Urinary bladder (tissue), 4 donors: ENCODE measurements around the gene FNDC3A. TPM values are rescaled to one million over a fixed set of nuclear protein-coding genes. Genes with fewer than 3 reads are reported as not detected.

Source experiments
- DNase-seq: peaks from one replicate; pipeline ENCODE4 v3.0.0-alpha.2; 2015; ENCODE audit errors: extremely low spot score
- H3K27ac ChIP-seq: one replicate; pipeline ENCODE4 v1.5.1; 2013; ENCODE audit warnings: low read depth, mild to moderate bottlenecking, moderate library complexity
- H3K36me3 ChIP-seq: one replicate; pipeline ENCODE4 v1.6.1; 2013; ENCODE audit warnings: mild to moderate bottlenecking, moderate library complexity; ENCODE audit not compliant: insufficient read depth
- H3K4me1 ChIP-seq: one replicate; pipeline ENCODE4 v1.6.1; 2013; ENCODE audit warnings: mild to moderate bottlenecking, moderate library complexity; ENCODE audit not compliant: insufficient read depth
- H3K4me3 ChIP-seq: one replicate; pipeline ENCODE4 v1.5.1; 2013; ENCODE audit warnings: low read depth, low read length
- WGBS: extraction: QIAGEN DNeasy Blood & Tissue Kit; methylation state at CpG from one replicate; pipeline ENCODE4 v1.1.7; 2013; 5-methylcytosine and 5-hydroxymethylcytosine counted together
- polyA plus RNA-seq: library from polyadenylated mRNA; stranded (reverse); fragments of 200-250 nt; gene quantifications from one replicate; pipeline ENCODE4 v1.2.3, GENCODE V29; 2013
- total RNA-seq: library from RNA; depleted of rRNA; stranded (reverse); fragments of >200 nt; gene quantifications from one replicate; pipeline ENCODE4 v1.2.3, GENCODE V29; 2014
- donor health status: healthy with polysubstance abuse.
- donor health status: healthy.

FNDC3A gene
- total and polyA plus RNA-seq, 2 donors = 25.4 to 109 TPM

- Histone ChIP-seq H3K27ac (no peak within 1 kb of the TSS), H3K36me3 (no peaks in the 10 kb centered on the region), H3K4me3 (peak within 1 kb of the TSS; percentile 42), H3K4me1 (no peaks in the 10 kb centered on the region)
- WGBS = 1% methylated on average over 111 of the region's 111 CpGs
- DNase-seq = no peak
These were observed 244.5 kb downstream of the FNDC3A start, which contains the start of gene MLNR for GRCh38 chr13:49220036-49220855. MLNR (plus strand) TSS chr13:49220338; CDS start chr13:49220338, 0 bp downstream.

DNA sequence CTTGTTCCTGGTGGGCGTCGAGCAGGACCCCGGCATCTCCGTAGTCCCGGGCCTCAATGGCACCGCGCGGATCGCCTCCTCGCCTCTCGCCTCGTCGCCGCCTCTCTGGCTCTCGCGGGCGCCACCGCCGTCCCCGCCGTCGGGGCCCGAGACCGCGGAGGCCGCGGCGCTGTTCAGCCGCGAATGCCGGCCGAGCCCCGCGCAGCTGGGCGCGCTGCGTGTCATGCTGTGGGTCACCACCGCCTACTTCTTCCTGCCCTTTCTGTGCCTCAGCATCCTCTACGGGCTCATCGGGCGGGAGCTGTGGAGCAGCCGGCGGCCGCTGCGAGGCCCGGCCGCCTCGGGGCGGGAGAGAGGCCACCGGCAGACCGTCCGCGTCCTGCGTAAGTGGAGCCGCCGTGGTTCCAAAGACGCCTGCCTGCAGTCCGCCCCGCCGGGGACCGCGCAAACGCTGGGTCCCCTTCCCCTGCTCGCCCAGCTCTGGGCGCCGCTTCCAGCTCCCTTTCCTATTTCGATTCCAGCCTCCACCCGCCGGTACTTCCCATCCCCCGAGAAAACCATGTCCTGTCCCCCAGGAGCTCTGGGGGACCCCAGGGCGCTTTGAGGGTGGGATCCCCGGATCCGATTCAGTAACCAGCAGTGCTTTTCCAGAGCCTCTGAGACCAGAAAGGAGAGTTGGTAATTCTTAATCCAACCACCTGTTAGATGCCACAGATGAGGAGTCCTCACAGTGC, 245.3 kb downstream of the FNDC3A start:
- Histone ChIP-seq H3K4me3 (peak overlapping the region; percentile 42), H3K27ac (no peak overlapping the region), H3K36me3 (no peaks in the 10 kb centered on the region), H3K4me1 (no peaks in the 10 kb centered on the region)
- WGBS = 3% methylated on average over 73 of the region's 73 CpGs
- DNase-seq = no peak

- no peak overlapping the region for H3K4me3 ChIP-seq
- WGBS = 48% methylated on average over 4 of the region's 4 CpGs
- no peak overlapping the region for H3K27ac ChIP-seq
- no peak for DNase-seq
- H3K36me3 ChIP-seq = no peaks in the 10 kb centered on the region
- no peaks in the 10 kb centered on the region for H3K4me1 ChIP-seq
These were observed 245.9 kb downstream of the FNDC3A start for GRCh38 chr13:49221590-49221965.

GRCh38 chr13:49225223-49226042, 249.7 kb downstream of the FNDC3A start:
- no peak for DNase-seq
- WGBS = 59% methylated on average over 5 of the region's 5 CpGs
- H3K4me3 ChIP-seq = no peak overlapping the region

DNA sequence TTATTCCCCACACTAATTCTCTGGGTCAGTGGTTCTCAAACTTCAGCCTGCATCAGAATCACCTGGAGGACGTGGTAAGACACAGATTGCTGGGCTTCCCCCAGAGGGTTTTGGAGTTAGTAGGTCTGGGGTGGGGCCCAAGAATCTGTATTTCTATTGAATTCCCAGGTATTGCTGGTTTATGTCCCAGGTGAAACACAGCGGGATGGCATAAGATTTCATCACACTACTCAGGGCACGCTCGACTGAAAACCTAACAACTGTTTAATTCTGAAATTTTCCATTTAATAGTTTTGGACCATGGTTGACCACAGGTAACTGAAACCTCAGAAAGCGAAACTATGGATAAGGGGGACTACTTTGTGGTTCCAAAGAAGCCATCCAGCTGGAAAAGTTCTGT, 250.9 kb downstream of the FNDC3A start:
- DNase-seq = no peak
- WGBS = 88% methylated on average over 5 of the region's 5 CpGs
- H3K4me1 ChIP-seq = no peaks in the 10 kb centered on the region
- H3K4me3 ChIP-seq = no peak overlapping the region
- no peaks in the 10 kb centered on the region for H3K36me3 ChIP-seq
- no peak overlapping the region for H3K27ac ChIP-seq

More at GRCh38 chr13:49225223-49226042, 249.7 kb downstream of the FNDC3A start:
- Histone ChIP-seq H3K27ac (no peak overlapping the region), H3K4me1 (no peaks in the 10 kb centered on the region), H3K36me3 (no peaks in the 10 kb centered on the region)

DNA sequence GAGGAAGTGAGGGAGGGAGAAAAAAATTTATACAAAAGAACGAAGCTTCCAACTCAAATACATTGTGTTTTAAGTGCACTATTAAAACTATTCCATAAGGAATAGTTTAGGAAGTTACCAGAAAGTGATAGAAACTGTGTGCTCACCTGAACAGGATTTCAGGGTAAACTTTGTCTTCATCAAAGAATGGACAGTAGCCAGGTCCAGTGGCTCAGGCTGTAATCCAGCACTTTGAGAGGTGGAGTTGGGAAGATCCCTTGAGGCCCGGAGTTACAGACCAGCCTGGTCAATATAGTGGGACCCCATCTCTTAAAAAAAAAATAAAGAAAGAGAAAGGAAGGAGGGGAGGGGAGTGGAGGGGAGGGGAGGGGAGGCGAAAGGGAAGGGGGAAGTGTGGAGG, 259.0 kb downstream of the FNDC3A start:
- WGBS = 85% methylated on average over 3 of the region's 3 CpGs
- no peak for DNase-seq
- no peaks in the 10 kb centered on the region for H3K36me3 ChIP-seq
- no peaks in the 10 kb centered on the region for H3K4me1 ChIP-seq
- no peak overlapping the region for H3K27ac ChIP-seq
- no peak overlapping the region for H3K4me3 ChIP-seq

GRCh38 chr13:49235856-49236431, 260.2 kb downstream of the FNDC3A start:
- Histone ChIP-seq H3K4me3 (no peak overlapping the region), H3K36me3 (no peaks in the 10 kb centered on the region), H3K4me1 (no peaks in the 10 kb centered on the region), H3K27ac (no peak overlapping the region)
- 83% methylated on average over 6 of the region's 6 CpGs for WGBS
- no peak for DNase-seq

GRCh38 chr13:49238621-49239020, 262.9 kb downstream of the FNDC3A start:
- no peak for DNase-seq
- 96% methylated on average over 2 of the region's 2 CpGs for WGBS
- H3K4me1 ChIP-seq = no peaks in the 10 kb centered on the region
- H3K4me3 ChIP-seq = no peak overlapping the region
- no peak overlapping the region for H3K27ac ChIP-seq
- no peaks in the 10 kb centered on the region for H3K36me3 ChIP-seq

DNA sequence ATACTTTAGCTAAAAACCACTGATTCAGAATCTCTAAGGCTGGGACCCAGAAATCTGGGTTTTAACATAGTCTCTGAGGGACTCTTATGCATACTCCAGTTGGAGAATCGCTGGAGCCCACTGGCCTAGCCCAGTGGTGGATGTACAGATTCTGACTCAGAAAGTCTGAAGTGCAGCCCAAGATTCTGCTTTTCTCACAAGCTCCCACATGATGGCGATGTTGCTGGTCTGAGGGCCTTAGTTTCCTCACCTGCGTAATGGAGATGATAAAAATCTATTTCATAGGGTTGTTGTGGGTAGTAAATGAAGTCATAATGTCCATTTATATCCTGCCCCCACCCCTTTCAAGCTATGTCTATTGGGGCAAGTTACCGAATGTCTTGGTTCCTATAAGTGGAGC, 264.3 kb downstream of the FNDC3A start:
- no peaks in the 10 kb centered on the region for H3K4me1 ChIP-seq
- H3K27ac ChIP-seq = no peak overlapping the region
- no peak for DNase-seq
- no peak overlapping the region for H3K4me3 ChIP-seq
- 37% methylated on average over 4 of the region's 4 CpGs for WGBS
- no peaks in the 10 kb centered on the region for H3K36me3 ChIP-seq

DNA sequence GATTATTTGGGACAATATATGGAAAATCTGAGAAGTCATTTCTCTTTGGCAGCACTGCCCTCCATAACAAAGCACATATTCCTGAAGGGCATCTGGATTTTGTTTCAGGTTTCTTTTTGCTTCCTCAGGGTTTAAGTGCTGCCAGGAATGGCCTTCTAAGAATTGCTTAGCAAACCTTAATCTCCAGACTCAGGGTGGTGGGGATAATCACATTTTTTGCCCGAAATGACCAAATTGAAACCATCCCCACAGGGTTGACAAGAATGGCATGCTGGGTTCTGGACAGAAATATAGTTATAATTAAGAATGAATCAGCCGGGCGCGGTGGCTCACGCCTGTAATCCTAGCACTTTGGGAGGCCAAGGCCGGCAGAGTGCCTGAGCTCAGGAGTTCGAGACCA, 265.6 kb downstream of the FNDC3A start:
- no peaks in the 10 kb centered on the region for H3K36me3 ChIP-seq
- 89% methylated on average over 7 of the region's 7 CpGs for WGBS
- H3K27ac ChIP-seq = no peak overlapping the region
- no peak overlapping the region for H3K4me3 ChIP-seq
- DNase-seq = no peak
- no peaks in the 10 kb centered on the region for H3K4me1 ChIP-seq

DNA sequence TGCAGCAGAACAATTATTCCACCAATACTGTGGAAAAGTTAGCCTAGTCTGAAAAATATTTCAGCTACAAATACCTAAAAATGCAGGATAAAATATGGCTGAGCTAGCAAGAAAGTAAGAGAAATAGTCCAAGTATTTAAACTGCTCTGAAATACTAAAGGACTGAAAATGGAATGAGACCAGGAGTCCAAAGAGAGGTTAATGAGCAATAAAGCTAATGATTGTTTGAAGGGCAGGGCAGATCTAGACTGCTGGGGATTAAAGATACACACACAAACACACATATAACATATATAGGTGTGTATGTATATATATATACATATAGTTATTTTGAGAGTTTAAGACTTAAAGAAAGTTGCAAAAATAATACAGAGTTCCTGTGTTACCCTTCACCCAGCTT, 269.4 kb downstream of the FNDC3A start:
- H3K36me3 ChIP-seq = no peaks in the 10 kb centered on the region
- H3K4me1 ChIP-seq = no peaks in the 10 kb centered on the region
- DNase-seq = no peak
- H3K27ac ChIP-seq = no peak overlapping the region
- no peak overlapping the region for H3K4me3 ChIP-seq

DNA sequence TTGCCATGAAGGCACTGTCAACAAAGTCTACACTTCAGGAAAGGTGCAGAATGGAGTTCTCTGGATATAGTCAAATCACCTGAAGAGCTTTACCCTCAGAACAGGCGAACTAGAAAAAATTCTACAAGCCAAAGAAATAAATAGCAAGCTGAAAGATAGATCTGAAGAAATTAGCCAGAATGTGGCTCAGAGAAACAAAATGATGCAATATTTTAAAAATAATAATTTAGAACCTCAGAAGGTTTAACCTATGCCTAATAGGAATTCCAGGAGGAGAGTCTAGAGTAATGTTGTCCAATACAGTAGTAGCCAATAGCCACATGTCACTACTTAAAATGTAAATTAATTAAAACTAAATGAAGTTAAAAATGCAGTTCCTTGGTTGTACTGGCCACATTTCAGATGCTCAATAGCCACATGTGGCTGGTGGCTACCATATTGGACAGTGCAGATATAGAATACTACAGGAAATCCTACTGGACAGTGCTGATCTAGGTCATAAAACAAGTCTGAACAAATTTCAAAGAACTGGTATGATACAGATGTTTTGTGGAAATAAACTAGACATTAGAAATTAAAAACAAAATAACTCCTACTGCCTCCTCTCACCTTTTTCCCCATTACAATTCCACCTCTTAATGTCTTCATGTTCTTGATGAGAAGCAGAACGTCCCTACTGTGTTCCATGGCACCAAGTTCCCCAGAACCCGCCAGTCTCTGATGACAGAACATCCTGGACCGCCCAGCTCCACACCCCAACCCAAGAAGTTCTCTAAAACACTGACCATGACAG, 271.3 kb downstream of the FNDC3A start:
- Histone ChIP-seq H3K4me3 (peak overlapping the region; percentile 70), H3K27ac (peak overlapping the region; percentile 33), H3K4me1 (no peaks in the 10 kb centered on the region), H3K36me3 (no peaks in the 10 kb centered on the region)
- no peak for DNase-seq
- WGBS = 25% methylated on average over 4 of the region's 4 CpGs
